Measurements from ENCODE around the gene ATP10B.

ATP10B gene

DNA sequence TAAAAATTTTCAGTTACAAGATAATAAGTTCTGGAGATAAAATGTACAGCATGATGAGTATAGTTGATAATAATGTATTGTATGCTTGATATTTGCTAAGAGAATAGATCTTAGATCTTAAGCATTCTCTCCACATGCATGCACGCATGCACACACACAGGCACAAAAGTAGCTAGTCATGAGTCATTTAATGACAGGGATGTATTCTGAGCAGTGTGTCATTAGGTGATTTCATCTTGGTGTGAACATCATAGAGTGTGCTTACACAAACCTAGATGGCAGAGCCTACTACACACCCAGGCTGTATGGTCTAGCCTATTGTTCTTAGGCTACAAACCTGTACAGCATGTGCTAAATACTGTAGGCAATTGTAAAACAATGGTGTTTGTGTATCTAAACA lies 306.2 kb downstream of the ATP10B start:
- TF ChIP-seq, protein P1, sequence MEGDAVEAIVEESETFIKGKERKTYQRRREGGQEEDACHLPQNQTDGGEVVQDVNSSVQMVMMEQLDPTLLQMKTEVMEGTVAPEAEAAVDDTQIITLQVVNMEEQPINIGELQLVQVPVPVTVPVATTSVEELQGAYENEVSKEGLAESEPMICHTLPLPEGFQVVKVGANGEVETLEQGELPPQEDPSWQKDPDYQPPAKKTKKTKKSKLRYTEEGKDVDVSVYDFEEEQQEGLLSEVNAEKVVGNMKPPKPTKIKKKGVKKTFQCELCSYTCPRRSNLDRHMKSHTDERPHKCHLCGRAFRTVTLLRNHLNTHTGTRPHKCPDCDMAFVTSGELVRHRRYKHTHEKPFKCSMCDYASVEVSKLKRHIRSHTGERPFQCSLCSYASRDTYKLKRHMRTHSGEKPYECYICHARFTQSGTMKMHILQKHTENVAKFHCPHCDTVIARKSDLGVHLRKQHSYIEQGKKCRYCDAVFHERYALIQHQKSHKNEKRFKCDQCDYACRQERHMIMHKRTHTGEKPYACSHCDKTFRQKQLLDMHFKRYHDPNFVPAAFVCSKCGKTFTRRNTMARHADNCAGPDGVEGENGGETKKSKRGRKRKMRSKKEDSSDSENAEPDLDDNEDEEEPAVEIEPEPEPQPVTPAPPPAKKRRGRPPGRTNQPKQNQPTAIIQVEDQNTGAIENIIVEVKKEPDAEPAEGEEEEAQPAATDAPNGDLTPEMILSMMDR (conservative IDR thresholded peaks at IDR 0.05; ENCODE audit: low read depth): no peak
- ChIA-PET CTCF (no interaction called here), POLR2A (ENCODE audit: low non-redundant PET) (no interaction called here)
- DNase-seq (ENCODE audit: low spot score): no peak
- H3K27ac ChIP-seq: no peak overlapping the region

DNA sequence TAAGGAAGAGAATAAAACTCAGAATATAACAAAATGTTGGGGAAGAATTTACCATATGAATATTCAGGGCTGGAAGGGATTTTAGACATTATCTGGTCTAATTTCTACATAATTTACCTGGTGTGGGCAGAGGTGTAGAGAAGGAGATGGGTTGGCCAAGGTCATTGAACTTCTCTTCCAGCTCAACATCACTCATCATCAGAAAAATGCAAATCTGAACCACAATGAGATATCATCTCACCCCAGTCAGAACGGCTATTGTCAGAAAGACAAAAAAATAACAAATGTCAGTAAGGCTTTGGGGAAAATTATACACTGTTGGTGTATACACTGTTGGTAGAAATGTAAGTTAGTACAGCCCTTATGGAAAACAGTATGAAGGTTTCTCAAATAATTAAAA lies 308.6 kb downstream of the ATP10B start:
- CTCF ChIA-PET: no interaction called here
- TF ChIP-seq, protein P1 (conservative IDR thresholded peaks at IDR 0.05; ENCODE audit: low read depth): no peak
- no peak overlapping the region for H3K27ac ChIP-seq
- POLR2A ChIA-PET (ENCODE audit: low non-redundant PET): no interaction called here
- no peak for DNase-seq (ENCODE audit: low spot score)

DNA sequence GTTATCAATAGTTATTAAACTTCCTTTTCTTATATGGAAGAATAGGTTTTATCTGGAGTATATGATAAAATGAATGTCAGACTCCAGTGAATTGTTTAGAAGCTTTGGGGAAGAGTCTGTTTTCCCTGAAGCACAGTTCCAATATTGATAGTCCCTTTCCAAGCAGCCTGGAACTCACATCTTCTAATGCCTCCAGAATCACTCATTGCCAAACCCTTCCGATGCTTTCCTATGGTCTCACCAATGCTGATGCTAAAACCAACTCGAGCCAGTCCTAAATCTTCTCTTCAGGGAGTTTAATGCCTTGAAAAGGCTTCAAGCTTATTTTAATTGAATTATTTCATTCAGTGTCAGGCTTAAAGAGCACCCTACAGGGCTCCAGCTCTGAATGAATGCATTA lies 309.2 kb downstream of the ATP10B start:
- CTCF ChIA-PET: no interaction called here
- DNase-seq (ENCODE audit: low spot score): no peak
- POLR2A ChIA-PET (ENCODE audit: low non-redundant PET): no interaction called here
- no peak overlapping the region for H3K27ac ChIP-seq
- TF ChIP-seq, protein P1 (conservative IDR thresholded peaks at IDR 0.05; ENCODE audit: low read depth): no peak

DNA sequence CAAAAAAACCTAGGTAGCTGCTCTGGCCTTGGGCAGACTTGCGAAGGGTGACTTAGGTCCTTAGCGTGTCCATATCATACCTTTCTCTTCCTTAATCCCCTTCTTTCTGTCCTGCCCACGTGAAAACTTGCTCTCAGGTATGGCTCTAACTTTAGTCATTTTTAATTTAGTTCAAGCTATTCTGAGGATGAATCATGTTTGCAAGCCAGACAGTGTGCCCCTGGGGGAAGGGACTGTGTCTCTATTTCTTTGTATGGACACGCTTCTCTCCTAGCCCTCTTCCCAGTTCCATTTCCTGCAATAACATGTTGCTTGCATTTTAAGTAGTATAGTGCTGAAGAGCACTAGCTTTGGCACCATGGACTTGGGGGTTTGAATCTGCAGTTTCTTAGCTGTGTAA lies 309.7 kb downstream of the ATP10B start:
- POLR2A ChIA-PET (ENCODE audit: low non-redundant PET): no interaction called here
- peak; percentile 36 for DNase-seq (ENCODE audit: low spot score)
- CTCF ChIA-PET: no interaction called here
- H3K27ac ChIP-seq: no peak overlapping the region
- TF ChIP-seq, protein P1 (conservative IDR thresholded peaks at IDR 0.05; ENCODE audit: low read depth): no peak

DNA sequence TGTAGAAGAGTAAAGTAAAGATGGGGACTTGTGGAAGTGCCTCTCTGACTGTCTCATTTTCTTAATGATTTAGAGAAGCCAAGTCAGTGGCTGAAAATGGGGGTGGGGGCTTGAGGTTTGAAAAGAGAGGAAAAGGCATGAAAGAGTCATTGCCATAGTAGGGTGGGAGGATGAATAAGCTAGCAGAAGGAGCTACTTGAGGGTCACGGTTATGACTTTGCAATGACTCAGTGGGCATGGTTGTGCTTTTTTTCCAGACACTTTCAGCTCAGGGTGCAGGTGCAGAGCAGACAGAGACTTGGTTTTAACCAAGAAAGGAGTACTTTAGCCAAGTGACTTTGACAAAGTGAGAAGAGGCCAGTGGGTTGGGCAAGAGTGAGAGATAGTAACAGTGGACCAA lies 312.6 kb downstream of the ATP10B start:
- CTCF ChIA-PET: interaction anchor here (0.6 kb wide), 1 partner anchor 33 kb away, joined by 3 read pairs; no protein-coding TSS in a partner anchor
- POLR2A ChIA-PET (ENCODE audit: low non-redundant PET): no interaction called here
- H3K27ac ChIP-seq: no peak overlapping the region
- no peak for DNase-seq (ENCODE audit: low spot score)
- TF ChIP-seq, protein P1 (conservative IDR thresholded peaks at IDR 0.05; ENCODE audit: low read depth): no peak

DNA sequence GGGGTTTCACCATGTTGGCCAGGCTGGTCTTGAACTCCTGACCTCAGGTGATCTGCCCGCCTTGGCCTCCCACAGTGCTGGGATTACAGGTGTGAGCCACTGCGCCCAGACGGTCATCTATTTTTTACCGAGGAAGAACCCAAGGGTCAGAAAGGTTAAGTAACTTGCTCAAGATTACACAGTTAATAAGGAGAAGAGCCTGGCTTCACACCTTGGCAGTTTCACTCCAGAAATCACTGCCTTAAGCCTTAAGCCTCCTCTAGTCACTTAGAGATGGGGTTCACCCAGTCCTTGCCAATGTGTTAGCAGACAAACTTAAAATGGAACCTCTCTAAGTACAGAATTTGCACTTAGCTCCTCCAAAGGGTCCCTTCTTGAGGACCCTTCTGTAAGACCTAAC lies 314.1 kb downstream of the ATP10B start:
- no peak for DNase-seq (ENCODE audit: low spot score)
- TF ChIP-seq, protein P1 (conservative IDR thresholded peaks at IDR 0.05; ENCODE audit: low read depth): no peak
- ChIA-PET CTCF (no interaction called here), POLR2A (ENCODE audit: low non-redundant PET) (no interaction called here)
- H3K27ac ChIP-seq: no peak overlapping the region

DNA sequence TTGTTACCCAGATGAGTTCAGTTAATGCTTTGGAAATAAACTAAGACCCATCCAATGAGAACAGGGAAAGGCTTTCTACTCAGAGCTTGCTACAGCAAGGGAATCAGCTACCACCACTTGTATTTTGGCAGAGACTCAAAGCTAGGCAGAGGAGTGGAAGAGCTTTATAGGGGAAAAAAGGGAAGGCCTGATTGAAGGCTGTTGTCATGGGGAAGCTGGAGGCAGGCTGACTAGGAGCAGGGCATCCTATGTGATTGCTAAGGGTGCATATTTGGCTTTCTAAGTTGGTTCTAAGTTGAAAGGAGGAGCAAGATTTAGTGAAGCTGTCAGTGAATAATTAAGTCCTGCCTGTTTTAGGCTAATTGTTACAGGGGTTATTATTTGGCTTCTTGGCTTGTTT lies 314.9 kb downstream of the ATP10B start:
- TF ChIP-seq, protein P1 (conservative IDR thresholded peaks at IDR 0.05; ENCODE audit: low read depth): no peak
- POLR2A ChIA-PET (ENCODE audit: low non-redundant PET): no interaction called here
- H3K27ac ChIP-seq: no peak overlapping the region
- CTCF ChIA-PET: no interaction called here
- DNase-seq (ENCODE audit: low spot score): no peak

All from RWPE1 (cell line).